Measurements from ENCODE around the gene TAB2. TPM values are rescaled to one million over a fixed set of nuclear protein-coding genes. Genes with fewer than 3 reads are reported as not detected.

The TAB2 gene
- total RNA-seq, 4 donors from 2014 or later: 49.8 to 81.8 (median 74.1) TPM

- no peak overlapping the region for H3K4me3 ChIP-seq
- no peaks in the 10 kb centered on the region for H3K4me1 ChIP-seq
- no peaks in the 10 kb centered on the region for H3K36me3 ChIP-seq
- no peak for DNase-seq (ENCODE audit: low spot score in 2 of 2)
- TF ChIP-seq POLR2AphosphoS5 (IDR thresholded peaks at IDR 0.05) (no peak), EP300 (IDR thresholded peaks at IDR 0.05) (no peak), CTCF (IDR thresholded peaks at IDR 0.05) (no peak), POLR2A (IDR thresholded peaks at IDR 0.05) (no peak)
- 88% methylated on average over 1 of the region's 1 CpG for WGBS
- H3K27me3 ChIP-seq: no peaks in the 10 kb centered on the region
- H3K9me3 ChIP-seq: no peaks in the 10 kb centered on the region
- no peak overlapping the region for H3K27ac ChIP-seq
Measured at GRCh38 chr6:149300563-149300962, 16.9 kb upstream of the TAB2 start.

GRCh38 chr6:149302723-149303122 is 14.8 kb upstream of the TAB2 start:
- H3K27me3 ChIP-seq: no peaks in the 10 kb centered on the region
- H3K27ac ChIP-seq: no peak overlapping the region
- no peak for DNase-seq (ENCODE audit: low spot score in 2 of 2)
- H3K4me3 ChIP-seq: no peak overlapping the region
- no peaks in the 10 kb centered on the region for H3K9me3 ChIP-seq
- H3K36me3 ChIP-seq: no peaks in the 10 kb centered on the region
- TF ChIP-seq POLR2A (IDR thresholded peaks at IDR 0.05) (no peak), CTCF (IDR thresholded peaks at IDR 0.05) (no peak), POLR2AphosphoS5 (IDR thresholded peaks at IDR 0.05) (no peak), EP300 (IDR thresholded peaks at IDR 0.05) (no peak)
- no peaks in the 10 kb centered on the region for H3K4me1 ChIP-seq
- 82% methylated on average over 3 of the region's 3 CpGs for WGBS

- Histone ChIP-seq H3K9me3 (no peaks in the 10 kb centered on the region), H3K36me3 (no peaks in the 10 kb centered on the region), H3K4me1 (no peaks in the 10 kb centered on the region), H3K4me3 (no peak overlapping the region), H3K27ac (no peak overlapping the region), H3K27me3 (no peaks in the 10 kb centered on the region)
- no peak for DNase-seq (ENCODE audit: low spot score in 2 of 2)
- no peak for TF ChIP-seq POLR2AphosphoS5 (IDR thresholded peaks at IDR 0.05)
- TF ChIP-seq CTCF (IDR thresholded peaks at IDR 0.05): no peak
- TF ChIP-seq EP300 (IDR thresholded peaks at IDR 0.05): no peak
- no peak for TF ChIP-seq POLR2A (IDR thresholded peaks at IDR 0.05)
- WGBS: 82% methylated on average over 1 of the region's 1 CpG
Measured at GRCh38 chr6:149303468-149303867, 14.0 kb upstream of the TAB2 start.

GRCh38 chr6:149305372-149305771 is 12.1 kb upstream of the TAB2 start:
- H3K27me3 ChIP-seq: no peaks in the 10 kb centered on the region
- no peak overlapping the region for H3K4me3 ChIP-seq
- H3K4me1 ChIP-seq: no peaks in the 10 kb centered on the region
- H3K27ac ChIP-seq: no peak overlapping the region
- no peak for DNase-seq (ENCODE audit: low spot score in 2 of 2)
- WGBS: 64% methylated on average over 3 of the region's 3 CpGs
- H3K9me3 ChIP-seq: no peaks in the 10 kb centered on the region
- no peaks in the 10 kb centered on the region for H3K36me3 ChIP-seq
- no peak for TF ChIP-seq CTCF (IDR thresholded peaks at IDR 0.05)
- TF ChIP-seq EP300 (IDR thresholded peaks at IDR 0.05): no peak
- TF ChIP-seq POLR2A (IDR thresholded peaks at IDR 0.05): no peak
- TF ChIP-seq POLR2AphosphoS5 (IDR thresholded peaks at IDR 0.05): no peak

GRCh38 chr6:149306967-149307366 is 10.5 kb upstream of the TAB2 start:
- Histone ChIP-seq H3K9me3 (no peaks in the 10 kb centered on the region), H3K27ac (no peak overlapping the region), H3K27me3 (no peaks in the 10 kb centered on the region), H3K4me3 (no peak overlapping the region), H3K4me1 (no peaks in the 10 kb centered on the region), H3K36me3 (no peaks in the 10 kb centered on the region)
- no peak for DNase-seq (ENCODE audit: low spot score in 2 of 2)
- TF ChIP-seq POLR2AphosphoS5 (IDR thresholded peaks at IDR 0.05): no peak
- WGBS: 72% methylated on average over 3 of the region's 3 CpGs

GRCh38 chr6:149311293-149311692 is 6.2 kb upstream of the TAB2 start:
- H3K36me3 ChIP-seq: no peaks in the 10 kb centered on the region
- no peak overlapping the region for H3K27ac ChIP-seq
- peaks cover 4% of the 10 kb centered on the region for H3K4me1 ChIP-seq
- no peaks in the 10 kb centered on the region for H3K9me3 ChIP-seq
- 89% methylated on average over 4 of the region's 4 CpGs for WGBS
- no peak overlapping the region for H3K4me3 ChIP-seq
- no peak for TF ChIP-seq CTCF (IDR thresholded peaks at IDR 0.05)
- no peak for TF ChIP-seq EP300 (IDR thresholded peaks at IDR 0.05)
- no peak for TF ChIP-seq POLR2AphosphoS5 (IDR thresholded peaks at IDR 0.05)
- TF ChIP-seq POLR2A (IDR thresholded peaks at IDR 0.05): no peak
- H3K27me3 ChIP-seq: peaks cover 6% of the 10 kb centered on the region
- no peak for DNase-seq (ENCODE audit: low spot score in 2 of 2)

Measured in suprapubic skin (tissue), 4 donors.